LNCAP (cell line): ENCODE measurements around the gene PDGFA.

Experiments
- TF ChIP-seq, protein P1 (sequence below): fragments of 450-650 bp; IDR thresholded peaks from 2 replicates; pipeline ENCODE4 v1.5.1; 2017; ENCODE audit warnings: mild to moderate bottlenecking

Gene PDGFA

GRCh38 chr7:468681-469562, 50.7 kb downstream of the PDGFA start:
- TF ChIP-seq, protein P1, sequence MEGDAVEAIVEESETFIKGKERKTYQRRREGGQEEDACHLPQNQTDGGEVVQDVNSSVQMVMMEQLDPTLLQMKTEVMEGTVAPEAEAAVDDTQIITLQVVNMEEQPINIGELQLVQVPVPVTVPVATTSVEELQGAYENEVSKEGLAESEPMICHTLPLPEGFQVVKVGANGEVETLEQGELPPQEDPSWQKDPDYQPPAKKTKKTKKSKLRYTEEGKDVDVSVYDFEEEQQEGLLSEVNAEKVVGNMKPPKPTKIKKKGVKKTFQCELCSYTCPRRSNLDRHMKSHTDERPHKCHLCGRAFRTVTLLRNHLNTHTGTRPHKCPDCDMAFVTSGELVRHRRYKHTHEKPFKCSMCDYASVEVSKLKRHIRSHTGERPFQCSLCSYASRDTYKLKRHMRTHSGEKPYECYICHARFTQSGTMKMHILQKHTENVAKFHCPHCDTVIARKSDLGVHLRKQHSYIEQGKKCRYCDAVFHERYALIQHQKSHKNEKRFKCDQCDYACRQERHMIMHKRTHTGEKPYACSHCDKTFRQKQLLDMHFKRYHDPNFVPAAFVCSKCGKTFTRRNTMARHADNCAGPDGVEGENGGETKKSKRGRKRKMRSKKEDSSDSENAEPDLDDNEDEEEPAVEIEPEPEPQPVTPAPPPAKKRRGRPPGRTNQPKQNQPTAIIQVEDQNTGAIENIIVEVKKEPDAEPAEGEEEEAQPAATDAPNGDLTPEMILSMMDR: no peak

DNA sequence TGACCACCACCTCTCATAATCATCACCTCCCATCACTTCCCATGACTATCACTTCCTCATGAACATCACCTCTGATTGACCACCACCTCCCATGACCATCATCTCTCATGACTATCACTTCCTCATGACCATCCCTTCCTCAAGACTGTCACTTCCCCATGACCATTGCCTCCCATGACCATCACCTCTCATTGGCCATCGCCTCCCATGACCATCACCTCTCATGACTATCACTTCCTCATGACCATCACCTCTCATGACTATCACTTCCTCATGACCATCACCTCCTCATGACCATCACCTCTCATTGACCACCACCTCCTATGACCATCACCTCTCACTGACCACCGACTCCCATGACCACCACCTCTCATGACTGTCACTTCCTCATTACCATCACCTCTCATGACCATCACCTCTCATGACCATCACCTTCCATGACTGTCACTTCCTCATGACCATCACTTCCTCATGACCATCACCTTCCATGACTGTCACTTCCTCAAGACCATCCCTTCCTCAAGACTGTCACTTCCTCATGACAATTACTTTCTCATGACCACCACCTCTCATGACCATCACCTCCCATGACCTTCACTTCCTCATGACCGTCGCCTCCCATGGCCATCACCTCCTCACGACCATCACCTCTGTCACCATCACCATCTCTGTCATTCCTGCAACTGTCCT, 51.6 kb downstream of the PDGFA start:
- TF ChIP-seq, protein P1: no peak

- TF ChIP-seq, protein P1: no peak
Measured at GRCh38 chr7:467393-467828, 52.2 kb downstream of the PDGFA start.

DNA sequence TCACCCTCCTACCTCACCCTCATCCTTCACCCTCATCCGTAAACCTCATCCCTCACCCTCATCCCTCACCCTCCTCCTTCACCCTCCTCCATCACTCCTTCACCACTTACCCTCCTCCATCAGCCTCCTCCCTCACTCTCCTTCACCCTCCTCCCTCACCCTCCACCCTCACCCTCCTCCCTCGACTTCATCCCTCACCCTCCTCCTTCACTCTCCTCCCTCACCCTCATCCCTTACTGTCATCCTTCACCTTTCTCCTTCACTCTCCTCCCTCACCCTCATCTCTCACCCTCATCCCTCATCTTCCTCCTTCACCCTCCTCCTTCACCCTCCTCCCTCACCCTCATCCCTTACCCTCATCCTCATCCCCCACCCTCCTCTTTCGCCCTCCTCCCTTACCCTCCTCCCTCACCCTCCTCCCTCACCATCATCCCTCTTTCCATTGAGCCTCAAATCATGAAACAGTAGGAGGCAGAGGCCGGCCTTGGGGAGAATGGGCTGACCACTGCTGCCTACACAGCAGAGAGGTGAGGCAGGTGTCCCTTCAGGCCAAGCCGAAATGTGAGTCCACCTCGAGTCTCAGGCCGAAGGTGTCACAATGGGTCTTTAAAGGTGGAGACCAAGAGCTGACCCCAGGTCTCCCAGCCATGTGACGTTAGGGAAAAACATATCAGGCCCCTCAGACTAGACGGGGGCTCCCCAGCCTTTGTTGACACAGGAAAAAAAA, 53.0 kb downstream of the PDGFA start:
- TF ChIP-seq, protein P1: no peak

GRCh38 chr7:465710-466400, 53.8 kb downstream of the PDGFA start:
- TF ChIP-seq, protein P1: no peak

DNA sequence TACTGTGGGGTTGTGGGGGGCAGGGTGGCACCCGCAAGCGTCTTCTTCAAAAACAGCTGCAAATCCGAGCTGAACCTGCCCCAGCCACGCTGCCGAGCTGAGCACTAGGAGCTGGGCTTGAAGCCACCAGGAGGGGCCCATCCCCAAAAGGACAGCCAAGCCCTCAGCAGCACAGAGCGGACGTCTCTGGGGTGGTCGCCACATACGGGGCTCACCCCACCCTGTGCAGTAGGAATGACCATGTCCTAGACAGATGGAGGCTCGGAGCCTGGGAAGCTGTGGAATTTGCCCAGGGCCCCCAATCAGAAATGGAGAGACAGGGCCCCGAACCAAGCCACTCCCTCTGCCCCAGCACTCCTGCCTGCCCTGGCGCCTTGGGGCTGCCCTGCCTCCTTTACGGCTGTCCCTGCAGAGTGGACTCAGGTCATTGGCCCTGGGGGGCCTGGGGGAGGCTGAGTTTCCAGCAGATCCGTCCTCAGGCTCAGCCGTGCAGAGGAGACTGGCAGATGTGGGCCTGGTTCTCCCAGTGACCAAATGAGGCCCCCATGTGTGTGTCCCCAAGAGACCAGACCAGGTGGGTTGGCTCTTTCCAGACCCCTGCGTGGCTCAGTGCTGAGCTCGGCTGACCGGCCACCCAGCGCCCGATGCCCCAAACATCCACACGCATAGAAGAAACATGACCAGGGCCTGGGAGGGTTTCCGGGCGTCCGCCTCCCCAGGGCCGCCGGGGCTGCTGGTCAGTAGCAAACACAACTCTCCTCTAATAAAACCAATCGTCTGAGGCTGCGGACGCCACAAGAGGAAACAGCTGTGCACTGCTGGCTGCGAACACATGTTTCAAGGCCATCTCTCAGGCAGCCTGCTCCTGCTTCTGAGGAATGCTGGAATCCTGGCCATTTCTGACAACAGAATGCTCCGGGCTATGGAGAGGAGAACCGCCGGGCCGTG, 54.9 kb downstream of the PDGFA start:
- TF ChIP-seq, protein P1: no peak
